Muscle layer of duodenum (tissue), 2 donors: ENCODE results near the gene TEPSIN.

ENCODE experiments used
- H3K27ac ChIP-seq: one replicate; pipeline ENCODE4 v1.7.0; 2013; ENCODE audit warnings: mild to moderate bottlenecking, low read length
- H3K27me3 ChIP-seq: one replicate; pipeline ENCODE4 v1.7.0; 2013; ENCODE audit warnings: low read depth, mild to moderate bottlenecking, control low read depth, low read length
- H3K36me3 ChIP-seq, 2 donors: one replicate each; pipeline ENCODE4 v1.7.0; 2013; ENCODE audit warnings: low read length in 2 of 2, control low read depth in 1 of 2, mild to moderate bottlenecking in 1 of 2; ENCODE audit not compliant: insufficient read depth in 2 of 2, control insufficient read depth in 1 of 2
- H3K4me1 ChIP-seq, 2 donors: one replicate each; pipeline ENCODE4 v1.7.0; 2013; ENCODE audit warnings: low read length in 2 of 2, mild to moderate bottlenecking in 2 of 2, control low read depth in 1 of 2, moderate library complexity in 1 of 2; ENCODE audit not compliant: insufficient read depth in 2 of 2, control insufficient read depth in 1 of 2
- H3K4me3 ChIP-seq, 2 donors: one replicate each; pipeline ENCODE4 v1.7.0; 2013; ENCODE audit warnings: low read length in 2 of 2, low read depth in 1 of 2, mild to moderate bottlenecking in 1 of 2
- H3K9me3 ChIP-seq, 2 donors: one replicate each; pipeline ENCODE4 v1.7.0; 2013; ENCODE audit warnings: low read length in 2 of 2, control low read depth in 1 of 2, mild to moderate bottlenecking in 1 of 2; ENCODE audit not compliant: control insufficient read depth in 1 of 2
- donor health status: healthy.

Gene TEPSIN

GRCh38 chr17:81200201-81200600 is 38.7 kb downstream of the TEPSIN start:
- no peaks in the 10 kb centered on the region for H3K4me1 ChIP-seq
- no peak overlapping the region for H3K4me3 ChIP-seq
- H3K9me3 ChIP-seq, result no peaks in the 10 kb centered on the region
- H3K27me3 ChIP-seq, result no peaks in the 10 kb centered on the region
- H3K27ac ChIP-seq, result no peak overlapping the region
- peaks cover 0 to 25% of the 10 kb centered on the region in 2 donors for H3K36me3 ChIP-seq

GRCh38 chr17:81199482-81199830 is 39.4 kb downstream of the TEPSIN start:
- Histone ChIP-seq H3K4me1 (no peaks in the 10 kb centered on the region), H3K27me3 (no peaks in the 10 kb centered on the region), H3K36me3 (peaks cover 0 to 25% of the 10 kb centered on the region in 2 donors), H3K4me3 (no peak overlapping the region), H3K9me3 (no peaks in the 10 kb centered on the region), H3K27ac (no peak overlapping the region)

GRCh38 chr17:81198826-81199481 is 39.9 kb downstream of the TEPSIN start:
- H3K36me3 ChIP-seq, result peaks cover 0 to 25% of the 10 kb centered on the region in 2 donors
- no peaks in the 10 kb centered on the region for H3K9me3 ChIP-seq
- no peak overlapping the region for H3K4me3 ChIP-seq
- no peaks in the 10 kb centered on the region for H3K27me3 ChIP-seq
- H3K4me1 ChIP-seq, result no peaks in the 10 kb centered on the region
- no peak overlapping the region for H3K27ac ChIP-seq

- H3K4me3 ChIP-seq, result no peak overlapping the region
- peaks cover 0 to 21% of the 10 kb centered on the region in 2 donors for H3K36me3 ChIP-seq
- no peak overlapping the region for H3K27ac ChIP-seq
- H3K4me1 ChIP-seq, result peaks cover 0 to 3% of the 10 kb centered on the region in 2 donors
- no peaks in the 10 kb centered on the region for H3K27me3 ChIP-seq
- no peaks in the 10 kb centered on the region for H3K9me3 ChIP-seq
Measured at GRCh38 chr17:81197831-81198490, 40.9 kb downstream of the TEPSIN start.

GRCh38 chr17:81197409-81197795 is 41.5 kb downstream of the TEPSIN start:
- Histone ChIP-seq H3K9me3 (no peaks in the 10 kb centered on the region), H3K36me3 (peaks cover 0 to 19% of the 10 kb centered on the region in 2 donors), H3K27me3 (no peaks in the 10 kb centered on the region), H3K4me3 (no peak overlapping the region), H3K4me1 (peaks cover 0 to 3% of the 10 kb centered on the region in 2 donors), H3K27ac (no peak overlapping the region)

- Histone ChIP-seq H3K36me3 (peaks cover 0 to 20% of the 10 kb centered on the region in 2 donors), H3K27ac (no peak overlapping the region), H3K4me1 (peaks cover 0 to 3% of the 10 kb centered on the region in 2 donors), H3K9me3 (no peaks in the 10 kb centered on the region), H3K4me3 (no peak overlapping the region), H3K27me3 (no peaks in the 10 kb centered on the region)
Measured at GRCh38 chr17:81196505-81197408, 42.1 kb downstream of the TEPSIN start.

- no peaks in the 10 kb centered on the region for H3K9me3 ChIP-seq
- no peaks in the 10 kb centered on the region for H3K27me3 ChIP-seq
- peaks cover 0 to 22% of the 10 kb centered on the region in 2 donors for H3K36me3 ChIP-seq
- no peak overlapping the region for H3K27ac ChIP-seq
- no peak overlapping the region for H3K4me3 ChIP-seq
- peaks cover 0 to 3% of the 10 kb centered on the region in 2 donors for H3K4me1 ChIP-seq
Measured at GRCh38 chr17:81195941-81196495, 42.8 kb downstream of the TEPSIN start.

GRCh38 chr17:81194941-81195901 is 43.6 kb downstream of the TEPSIN start:
- Histone ChIP-seq H3K4me3 (no peak overlapping the region), H3K36me3 (peaks cover 0 to 22% of the 10 kb centered on the region in 2 donors), H3K4me1 (peaks cover 0 to 3% of the 10 kb centered on the region in 2 donors), H3K27me3 (no peaks in the 10 kb centered on the region), H3K9me3 (no peaks in the 10 kb centered on the region), H3K27ac (no peak overlapping the region)

- Histone ChIP-seq H3K9me3 (no peaks in the 10 kb centered on the region), H3K36me3 (peaks cover 0 to 25% of the 10 kb centered on the region in 2 donors), H3K27me3 (no peaks in the 10 kb centered on the region), H3K4me1 (peaks cover 0 to 3% of the 10 kb centered on the region in 2 donors), H3K4me3 (no peak overlapping the region), H3K27ac (no peak overlapping the region)
Measured at GRCh38 chr17:81194225-81194760, 44.6 kb downstream of the TEPSIN start.

- Histone ChIP-seq H3K27me3 (no peaks in the 10 kb centered on the region), H3K27ac (no peak overlapping the region), H3K9me3 (no peaks in the 10 kb centered on the region), H3K4me3 (no peak overlapping the region), H3K36me3 (peaks cover 0 to 24% of the 10 kb centered on the region in 2 donors), H3K4me1 (peaks cover 0 to 3% of the 10 kb centered on the region in 2 donors)
Measured at GRCh38 chr17:81193470-81194224, 45.2 kb downstream of the TEPSIN start.
